GM12872 (cell line): Measurements from ENCODE around the gene MAS1L.

Source experiments
- CTCF ChIP-seq: IDR thresholded peaks from 3 replicates; pipeline ENCODE4 v1.5.1; 2011; ENCODE audit warnings: low read depth, mild to moderate bottlenecking, low read length, moderate library complexity; ENCODE audit not compliant: insufficient read depth

The MAS1L gene

GRCh38 chr6:29520232-29520631 is 32.5 kb upstream of the MAS1L start:
- no peak for TF ChIP-seq CTCF

DNA sequence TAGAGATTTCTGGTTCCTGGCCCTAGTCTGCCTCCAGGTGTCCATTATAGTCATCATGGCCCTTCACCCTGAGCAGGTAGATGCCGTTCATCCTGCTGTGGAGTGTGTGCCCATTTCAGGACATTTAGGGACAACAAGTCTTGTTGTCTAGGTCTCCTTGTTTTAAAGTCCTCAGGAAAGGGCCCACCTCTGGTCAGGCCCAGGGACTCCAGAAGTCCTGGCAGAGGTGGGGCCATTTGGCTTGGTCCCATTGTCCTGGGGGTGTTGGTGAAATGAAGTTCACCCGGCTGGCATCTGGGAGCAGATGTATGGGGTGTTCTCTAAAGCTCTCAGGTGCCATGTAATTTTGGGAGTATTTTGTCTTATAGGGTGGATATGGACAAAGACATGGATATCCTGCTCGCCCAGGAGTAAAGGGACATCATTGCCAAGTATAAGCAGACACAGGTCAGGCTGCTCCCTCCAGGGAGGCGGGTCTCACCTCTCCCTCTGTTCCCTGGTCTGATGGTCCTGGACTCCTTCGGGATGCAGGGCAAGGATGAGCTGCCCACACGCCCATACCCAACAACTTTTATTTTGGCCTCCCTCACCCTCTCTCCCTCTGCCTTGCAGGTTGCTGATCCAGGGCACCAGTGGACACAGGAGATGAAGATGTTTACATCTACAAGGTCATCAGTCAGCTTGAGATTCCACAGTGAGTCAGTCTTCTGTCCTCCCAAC is 31.7 kb upstream of the MAS1L start:
- no peak for TF ChIP-seq CTCF

- TF ChIP-seq CTCF: no peak
Measured at GRCh38 chr6:29517728-29518440, 30.1 kb upstream of the MAS1L start.

- TF ChIP-seq CTCF: no peak
Measured at GRCh38 chr6:29517245-29517644, 29.5 kb upstream of the MAS1L start.

DNA sequence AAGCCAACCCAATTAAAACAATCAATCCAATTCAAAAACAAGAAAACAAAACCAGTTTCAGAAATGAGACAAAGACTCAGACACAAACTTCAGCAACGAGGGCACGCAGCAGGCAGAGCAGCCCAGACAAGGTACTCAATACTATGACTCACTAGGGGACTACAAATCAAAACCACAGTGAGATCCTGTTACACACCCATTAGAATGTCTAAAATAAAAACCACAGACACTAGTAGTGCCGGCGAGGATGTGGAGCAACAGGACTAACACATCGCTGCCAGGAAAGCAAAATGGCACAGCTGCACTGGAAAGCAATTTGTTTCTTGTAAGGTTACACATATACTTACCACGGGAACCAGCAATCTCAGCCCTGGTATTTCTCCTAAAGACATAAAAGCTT is 28.4 kb upstream of the MAS1L start:
- no peak for TF ChIP-seq CTCF

- TF ChIP-seq CTCF: no peak
Measured at GRCh38 chr6:29510746-29511300, 23.1 kb upstream of the MAS1L start.

GRCh38 chr6:29510202-29510601 is 22.4 kb upstream of the MAS1L start:
- peak; percentile 7; the same call in 1 of the 3 replicates for TF ChIP-seq CTCF
